Measurements from ENCODE around the gene PANK4. TPM values are rescaled to one million over a fixed set of nuclear protein-coding genes. Genes with fewer than 3 reads are reported as not detected.

The PANK4 gene
- total RNA-seq, 1 experiment from 2014 or later: 22.1 TPM

- ChIA-PET POLR2A (interaction anchor here (1.0 kb wide), 1 partner anchor 17 kb away, joined by 5 read pairs; no protein-coding TSS in a partner anchor), CTCF (interaction anchor here (0.7 to 1.2 kb wide), 2 partner anchors 19 to 42 kb away, joined by 3 to 4 read pairs; no protein-coding TSS in a partner anchor)
- H3K36me3 Mint-ChIP-seq (ENCODE audit: insufficient read depth, unreplicated experiment): peaks cover 34% of the 10 kb centered on the region
- BruUV-seq (replicated peaks): no TSS peak
- H3K27me3 Mint-ChIP-seq (ENCODE audit: insufficient read depth, unreplicated experiment): no peaks in the 10 kb centered on the region
- H3K9me3 Mint-ChIP-seq (ENCODE audit: unreplicated experiment): no peaks in the 10 kb centered on the region
- no peak for DNase-seq (ENCODE audit: unreplicated experiment)
- H3K27ac Mint-ChIP-seq (ENCODE audit: low read depth, unreplicated experiment): no peak overlapping the region
- no peaks in the 10 kb centered on the region for H3K4me1 Mint-ChIP-seq (ENCODE audit: insufficient read depth, unreplicated experiment)
- H3K4me3 Mint-ChIP-seq (ENCODE audit: unreplicated experiment): no peak overlapping the region
- intact Hi-C loops (cut with micrococcal nuclease): no loop called here
- TF ChIP-seq, protein P1, sequence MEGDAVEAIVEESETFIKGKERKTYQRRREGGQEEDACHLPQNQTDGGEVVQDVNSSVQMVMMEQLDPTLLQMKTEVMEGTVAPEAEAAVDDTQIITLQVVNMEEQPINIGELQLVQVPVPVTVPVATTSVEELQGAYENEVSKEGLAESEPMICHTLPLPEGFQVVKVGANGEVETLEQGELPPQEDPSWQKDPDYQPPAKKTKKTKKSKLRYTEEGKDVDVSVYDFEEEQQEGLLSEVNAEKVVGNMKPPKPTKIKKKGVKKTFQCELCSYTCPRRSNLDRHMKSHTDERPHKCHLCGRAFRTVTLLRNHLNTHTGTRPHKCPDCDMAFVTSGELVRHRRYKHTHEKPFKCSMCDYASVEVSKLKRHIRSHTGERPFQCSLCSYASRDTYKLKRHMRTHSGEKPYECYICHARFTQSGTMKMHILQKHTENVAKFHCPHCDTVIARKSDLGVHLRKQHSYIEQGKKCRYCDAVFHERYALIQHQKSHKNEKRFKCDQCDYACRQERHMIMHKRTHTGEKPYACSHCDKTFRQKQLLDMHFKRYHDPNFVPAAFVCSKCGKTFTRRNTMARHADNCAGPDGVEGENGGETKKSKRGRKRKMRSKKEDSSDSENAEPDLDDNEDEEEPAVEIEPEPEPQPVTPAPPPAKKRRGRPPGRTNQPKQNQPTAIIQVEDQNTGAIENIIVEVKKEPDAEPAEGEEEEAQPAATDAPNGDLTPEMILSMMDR (IDR thresholded peaks at IDR 0.05; ENCODE audit: unreplicated experiment): no peak
Observed at GRCh38 chr1:2506007-2506860, 20.2 kb downstream of the PANK4 start.

GRCh38 chr1:2505461-2505994 lies 20.9 kb downstream of the PANK4 start:
- ChIA-PET CTCF (interaction anchor here (0.7 to 1.2 kb wide), 2 partner anchors 19 to 43 kb away, joined by 3 to 4 read pairs; no protein-coding TSS in a partner anchor), POLR2A (no interaction called here)
- no TSS peak for BruUV-seq (replicated peaks)
- H3K9me3 Mint-ChIP-seq (ENCODE audit: unreplicated experiment): no peaks in the 10 kb centered on the region
- peaks cover 34% of the 10 kb centered on the region for H3K36me3 Mint-ChIP-seq (ENCODE audit: insufficient read depth, unreplicated experiment)
- intact Hi-C loops (cut with micrococcal nuclease): no loop called here
- no peak overlapping the region for H3K27ac Mint-ChIP-seq (ENCODE audit: low read depth, unreplicated experiment)
- peaks cover under 1% of the 10 kb centered on the region for H3K4me1 Mint-ChIP-seq (ENCODE audit: insufficient read depth, unreplicated experiment)
- no peak overlapping the region for H3K4me3 Mint-ChIP-seq (ENCODE audit: unreplicated experiment)
- TF ChIP-seq, protein P1 (IDR thresholded peaks at IDR 0.05; ENCODE audit: unreplicated experiment): no peak
- H3K27me3 Mint-ChIP-seq (ENCODE audit: insufficient read depth, unreplicated experiment): no peaks in the 10 kb centered on the region
- DNase-seq (ENCODE audit: unreplicated experiment): no peak

DNA sequence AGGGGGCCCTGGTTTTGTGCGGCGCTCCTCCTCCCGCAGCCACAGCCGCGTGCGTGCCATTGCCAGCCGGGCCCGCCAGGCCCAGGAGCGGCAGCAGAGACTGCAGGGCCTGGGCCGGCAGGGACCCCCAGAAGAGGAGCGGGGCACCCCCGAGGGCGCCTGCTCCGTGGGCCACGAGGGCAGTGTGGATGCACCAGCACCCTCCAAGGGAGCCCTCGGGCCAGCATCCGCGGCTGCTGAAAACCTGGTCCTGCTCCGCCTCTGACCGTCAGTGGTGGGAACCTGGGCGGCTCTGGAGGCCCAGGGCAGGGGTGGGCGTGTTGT lies 21.5 kb downstream of the PANK4 start:
- Mint-ChIP-seq H3K4me1 (ENCODE audit: insufficient read depth, unreplicated experiment) (peaks cover 6% of the 10 kb centered on the region), H3K9me3 (ENCODE audit: unreplicated experiment) (no peaks in the 10 kb centered on the region), H3K27me3 (ENCODE audit: insufficient read depth, unreplicated experiment) (no peaks in the 10 kb centered on the region), H3K4me3 (ENCODE audit: unreplicated experiment) (no peak overlapping the region), H3K36me3 (ENCODE audit: insufficient read depth, unreplicated experiment) (peaks cover 34% of the 10 kb centered on the region), H3K27ac (ENCODE audit: low read depth, unreplicated experiment) (no peak overlapping the region)
- TF ChIP-seq, protein P1 (IDR thresholded peaks at IDR 0.05; ENCODE audit: unreplicated experiment): no peak
- ChIA-PET CTCF (no interaction called here), POLR2A (no interaction called here)
- intact Hi-C loops (cut with micrococcal nuclease): no loop called here
- no peak for DNase-seq (ENCODE audit: unreplicated experiment)
- no TSS peak for BruUV-seq (replicated peaks)

GRCh38 chr1:2504225-2504948 lies 22.0 kb downstream of the PANK4 start:
- Mint-ChIP-seq H3K4me1 (ENCODE audit: insufficient read depth, unreplicated experiment) (peaks cover 8% of the 10 kb centered on the region), H3K4me3 (ENCODE audit: unreplicated experiment) (no peak overlapping the region), H3K9me3 (ENCODE audit: unreplicated experiment) (no peaks in the 10 kb centered on the region), H3K27ac (ENCODE audit: low read depth, unreplicated experiment) (no peak overlapping the region), H3K27me3 (ENCODE audit: insufficient read depth, unreplicated experiment) (no peaks in the 10 kb centered on the region), H3K36me3 (ENCODE audit: insufficient read depth, unreplicated experiment) (peaks cover 30% of the 10 kb centered on the region)
- ChIA-PET POLR2A (no interaction called here), CTCF (no interaction called here)
- intact Hi-C loops (cut with micrococcal nuclease): no loop called here
- BruUV-seq (replicated peaks): TSS peak; percentile 23
- DNase-seq (ENCODE audit: unreplicated experiment): no peak
- TF ChIP-seq, protein P1 (IDR thresholded peaks at IDR 0.05; ENCODE audit: unreplicated experiment): no peak
